BLaER1 treated with 17β-estradiol and CSF1 and Interleukin-3, amounts not matched to agents 10 nM and 100 nM (cell line): ENCODE measurements around the gene MYO9B.

ENCODE experiments used
- H3K27ac ChIP-seq, 11 experiments: shearing (Covaris generic); formaldehyde crosslinking; 2 replicates each; pipeline ENCODE4 v1.8.1; 2022
- H3K27me3 ChIP-seq, 11 experiments: shearing (Covaris generic); formaldehyde crosslinking; 2 replicates each; pipeline ENCODE4 v1.8.1; 2022
- H3K36me3 ChIP-seq, 11 experiments: shearing (Covaris generic); formaldehyde crosslinking; 2 replicates each; pipeline ENCODE4 v1.8.1; 2022
- H3K4me1 ChIP-seq, 10 experiments: shearing (Covaris generic); formaldehyde crosslinking; 2 replicates each; pipeline ENCODE4 v1.8.1; 2022
- H3K4me2 ChIP-seq, 11 experiments: shearing (Covaris generic); formaldehyde crosslinking; 2 replicates each; pipeline ENCODE4 v1.8.1; 2022
- H3K4me3 ChIP-seq, 10 experiments: shearing (Covaris generic); formaldehyde crosslinking; 2 replicates each; pipeline ENCODE4 v1.8.1; 2022
- H3K9ac ChIP-seq, 11 experiments: shearing (Covaris generic); formaldehyde crosslinking; 2 replicates each; pipeline ENCODE4 v1.8.1; 2022
- H3K9me3 ChIP-seq, 11 experiments: shearing (Covaris generic); formaldehyde crosslinking; replicated peaks in 1 of 11; 2 replicates each; pipeline ENCODE4 v1.8.1; 2022
- H4K20me1 ChIP-seq, 11 experiments: shearing (Covaris generic); formaldehyde crosslinking; 2 replicates each; pipeline ENCODE4 v1.8.1; 2022
- Cebpa-rat ChIP-seq, 11 experiments: shearing (Covaris generic); IDR thresholded peaks; 2 replicates each; pipeline ENCODE4 v1.8.1; 2022

Gene MYO9B

DNA sequence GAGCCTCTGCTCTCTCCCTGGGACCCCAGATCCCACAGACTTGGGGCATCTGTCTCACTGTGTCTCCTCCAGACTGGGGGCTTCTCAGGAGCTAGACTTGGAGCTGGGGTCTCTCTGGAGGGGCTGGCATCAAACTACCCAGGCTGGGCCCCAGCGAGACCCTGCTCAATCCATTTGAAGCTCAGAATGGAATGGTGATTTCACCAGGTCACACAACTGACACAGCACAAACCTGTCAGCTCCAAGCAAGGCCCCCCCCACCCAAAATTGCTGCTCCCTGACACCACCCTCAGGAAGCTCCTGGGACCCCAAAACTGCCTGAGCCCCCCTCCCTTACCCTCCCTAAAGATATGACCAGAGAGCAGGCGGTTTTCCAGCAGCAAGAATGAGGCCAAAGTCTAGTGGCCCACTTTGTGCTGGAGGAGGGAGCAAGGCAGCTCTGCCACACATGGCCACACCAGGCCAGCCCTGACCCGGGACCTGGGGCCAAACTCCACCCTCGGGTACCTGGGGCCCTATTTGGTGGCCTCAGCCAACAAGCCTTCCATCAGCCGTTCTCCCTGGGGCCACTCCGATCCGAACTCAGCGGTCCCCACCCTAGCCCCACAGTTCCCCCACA, 167.7 kb downstream of the MYO9B start:
- Histone ChIP-seq H3K9ac (peak overlapping the region; percentile 83 to 91 (median 87); a peak in 21 of 22 replicates), H3K36me3 (peaks cover 1 to 30% (median 22%) of the 10 kb centered on the region in 11 experiments; a peak in 20 of 22 replicates), H3K4me1 (peaks cover 37 to 61% (median 52%) of the 10 kb centered on the region in 10 experiments), H3K4me2 (peak overlapping the region; percentile 93 to 100 (median 99)), H3K27ac (peak overlapping the region in 7 of 11 experiments; percentile 75 to 92 (median 84); a peak in 11 of 22 replicates), H3K4me3 (peak overlapping the region; percentile 79 to 98 (median 90)), H3K9me3 (no peaks in the 10 kb centered on the region), H4K20me1 (peaks cover 22 to 58% (median 41%) of the 10 kb centered on the region in 11 experiments; a peak in 21 of 22 replicates), H3K27me3 (no peaks in the 10 kb centered on the region)
- TF ChIP-seq Cebpa-rat (IDR thresholded peaks at IDR 0.05), result no peak

GRCh38 chr19:17243830-17244617, 168.4 kb downstream of the MYO9B start:
- peak overlapping the region; percentile 79 to 98 (median 90) for H3K4me3 ChIP-seq
- no peaks in the 10 kb centered on the region for H3K9me3 ChIP-seq
- no peaks in the 10 kb centered on the region for H3K27me3 ChIP-seq
- peak overlapping the region; percentile 53 to 92 (median 80); a peak in 18 of 22 replicates for H3K27ac ChIP-seq
- H3K36me3 ChIP-seq, result peaks cover 0 to 23% (median 16%) of the 10 kb centered on the region in 11 experiments; a peak in 10 of 22 replicates
- H3K4me2 ChIP-seq, result peak overlapping the region; percentile 93 to 100 (median 99)
- TF ChIP-seq Cebpa-rat (IDR thresholded peaks at IDR 0.05), result no peak
- H3K4me1 ChIP-seq, result peaks cover 37 to 64% (median 53%) of the 10 kb centered on the region in 10 experiments
- peaks cover 22 to 55% (median 41%) of the 10 kb centered on the region in 11 experiments; a peak in 21 of 22 replicates for H4K20me1 ChIP-seq
- peak overlapping the region; percentile 83 to 91 (median 87) for H3K9ac ChIP-seq

DNA sequence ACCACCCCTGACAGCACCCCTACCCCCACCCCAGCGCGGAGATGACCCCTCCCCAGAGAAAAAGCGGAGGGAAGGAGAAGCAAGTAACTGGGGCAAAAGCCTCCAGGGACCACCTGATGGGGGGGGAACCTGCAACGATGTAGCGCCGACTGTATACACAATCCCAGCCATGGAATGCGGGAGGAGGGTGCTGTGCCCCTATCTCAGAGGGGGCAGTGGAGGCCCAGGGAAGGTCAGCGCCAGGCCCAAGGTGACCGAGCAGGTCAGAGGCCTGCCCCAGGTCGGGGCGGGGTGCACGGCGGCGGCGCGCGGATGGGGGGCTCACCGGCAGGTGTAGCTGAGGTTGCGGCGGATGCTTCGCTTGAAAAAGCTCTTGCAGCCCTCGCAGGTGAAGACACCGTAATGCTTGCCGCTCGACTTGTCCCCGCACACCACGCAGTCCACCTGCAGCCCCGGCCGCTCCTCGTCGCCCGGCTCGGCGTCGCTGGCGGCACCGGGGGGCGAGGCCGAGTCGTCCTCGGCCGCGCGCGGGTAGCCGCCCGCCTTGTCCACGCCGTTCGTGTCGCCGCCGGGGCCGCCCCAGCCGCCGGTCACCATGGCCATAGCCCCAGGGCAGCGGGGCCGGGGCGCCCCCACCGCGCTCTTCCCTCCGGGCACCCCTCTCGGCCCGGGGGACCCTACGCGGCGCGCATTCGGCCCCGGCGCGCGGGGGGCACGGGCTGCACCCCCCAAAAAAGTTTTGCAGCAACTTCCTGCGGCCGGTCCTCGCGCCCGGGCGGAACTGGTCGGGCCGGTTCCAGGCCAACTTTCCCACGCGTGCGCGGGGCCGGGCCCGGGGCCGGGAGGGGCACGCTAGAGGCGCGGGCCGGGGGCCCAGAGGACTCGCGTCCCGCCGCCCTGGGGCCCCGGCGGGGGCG, 169.3 kb downstream of the MYO9B start:
- Histone ChIP-seq H3K4me2 (peak overlapping the region; percentile 93 to 100 (median 99)), H3K4me3 (peak overlapping the region; percentile 79 to 98 (median 90)), H3K27ac (peak overlapping the region; percentile 53 to 92 (median 80)), H3K9ac (peak overlapping the region; percentile 83 to 91 (median 87)), H4K20me1 (peaks cover 22 to 53% (median 40%) of the 10 kb centered on the region in 11 experiments; a peak in 21 of 22 replicates), H3K36me3 (peaks cover 0 to 17% (median 10%) of the 10 kb centered on the region in 11 experiments; a peak in 10 of 22 replicates), H3K27me3 (no peaks in the 10 kb centered on the region), H3K4me1 (peaks cover 37 to 66% (median 55%) of the 10 kb centered on the region in 10 experiments), H3K9me3 (no peaks in the 10 kb centered on the region)
- no peak for TF ChIP-seq Cebpa-rat (IDR thresholded peaks at IDR 0.05)

GRCh38 chr19:17245535-17245984, 170.0 kb downstream of the MYO9B start, which contains the start of gene NR2F6:
Gene NR2F6 (minus strand): TSS chr19:17245919. CDS start chr19:17245220, 699 bp downstream.
- Histone ChIP-seq H3K27ac (peak within 1 kb of the TSS; percentile 78 to 92 (median 88)), H4K20me1 (peaks cover 18 to 46% (median 34%) of the 10 kb centered on the region in 11 experiments; a peak in 21 of 22 replicates), H3K4me2 (peak within 1 kb of the TSS; percentile 93 to 100 (median 99)), H3K4me3 (peak within 1 kb of the TSS; percentile 79 to 98 (median 90)), H3K27me3 (no peaks in the 10 kb centered on the region), H3K4me1 (peaks cover 37 to 68% (median 55%) of the 10 kb centered on the region in 10 experiments), H3K36me3 (peaks cover 0 to 10% (median 3%) of the 10 kb centered on the region in 11 experiments; a peak in 10 of 22 replicates), H3K9me3 (no peaks in the 10 kb centered on the region), H3K9ac (peak within 1 kb of the TSS; percentile 84 to 91 (median 87))
- no peak for TF ChIP-seq Cebpa-rat (IDR thresholded peaks at IDR 0.05)

DNA sequence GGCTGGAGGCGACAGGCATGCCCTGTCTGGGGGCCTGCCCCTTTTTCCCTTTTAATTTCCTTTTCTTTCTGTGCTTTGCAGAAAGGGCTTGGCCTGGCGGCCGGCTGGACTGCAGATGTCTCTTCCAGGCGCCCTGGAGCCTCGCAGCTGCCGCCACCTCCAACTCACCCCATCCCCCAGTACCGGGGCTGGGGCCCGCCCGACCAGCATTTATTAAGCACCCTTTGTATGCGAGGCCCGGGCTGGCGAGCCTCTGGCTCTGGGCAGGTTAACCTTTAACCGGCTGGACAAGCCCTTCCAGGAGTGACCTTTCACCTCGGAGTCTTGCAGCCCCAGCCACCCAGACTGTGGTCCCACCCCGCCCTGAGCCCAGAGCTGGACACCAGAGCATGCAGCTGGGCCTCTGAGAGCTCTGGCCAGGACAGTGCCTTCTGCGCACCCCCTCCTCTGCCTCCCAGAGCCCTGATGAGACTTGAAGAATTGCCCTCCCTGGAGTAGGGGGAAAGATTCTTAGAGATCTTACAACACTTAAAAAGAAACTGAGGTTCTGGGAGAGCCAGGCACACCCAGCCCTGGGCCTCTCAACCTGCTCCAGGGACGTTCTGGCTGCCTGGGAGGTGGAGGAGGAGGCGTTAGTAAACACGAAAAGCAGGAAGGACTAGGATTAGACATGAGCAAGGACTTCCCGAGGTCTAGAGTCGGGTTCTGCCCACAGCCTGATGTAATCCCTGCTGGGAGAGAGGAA, 171.3 kb downstream of the MYO9B start:
- peak overlapping the region; percentile 43 to 94 (median 62) for H3K4me3 ChIP-seq
- peaks cover 35 to 57% (median 49%) of the 10 kb centered on the region in 10 experiments for H3K4me1 ChIP-seq
- peaks cover 6 to 33% (median 21%) of the 10 kb centered on the region in 11 experiments; a peak in 20 of 22 replicates for H4K20me1 ChIP-seq
- H3K36me3 ChIP-seq, result no peaks in the 10 kb centered on the region
- no peaks in the 10 kb centered on the region for H3K9me3 ChIP-seq
- H3K27me3 ChIP-seq, result no peaks in the 10 kb centered on the region
- peak overlapping the region; percentile 80 to 88 (median 85); a peak in 21 of 22 replicates for H3K9ac ChIP-seq
- TF ChIP-seq Cebpa-rat (IDR thresholded peaks at IDR 0.05), result no peak
- peak overlapping the region; percentile 76 to 97 (median 93) for H3K4me2 ChIP-seq
- peak overlapping the region; percentile 78 to 92 (median 88); a peak in 21 of 22 replicates for H3K27ac ChIP-seq

- TF ChIP-seq Cebpa-rat (IDR thresholded peaks at IDR 0.05), result no peak
- H3K27me3 ChIP-seq, result no peaks in the 10 kb centered on the region
- H3K27ac ChIP-seq, result peak overlapping the region in 4 of 11 experiments; percentile 2 to 91 (median 50); a peak in 4 of 22 replicates
- peaks cover 0 to 19% (median 8%) of the 10 kb centered on the region in 11 experiments; a peak in 18 of 22 replicates for H4K20me1 ChIP-seq
- no peaks in the 10 kb centered on the region for H3K9me3 ChIP-seq
- no peak overlapping the region for H3K4me3 ChIP-seq
- H3K4me1 ChIP-seq, result peaks cover 22 to 45% (median 37%) of the 10 kb centered on the region in 10 experiments
- peak overlapping the region in 2 of 11 experiments; percentile 8 to 17; a peak in 1 of 22 replicates for H3K9ac ChIP-seq
- H3K4me2 ChIP-seq, result peak overlapping the region in 8 of 11 experiments; percentile 15 to 97 (median 92); a peak in 11 of 22 replicates
- H3K36me3 ChIP-seq, result no peaks in the 10 kb centered on the region
Observed at GRCh38 chr19:17248011-17248776, 172.6 kb downstream of the MYO9B start.
